Measurements from ENCODE around the gene SMURF2. TPM values are rescaled to one million over a fixed set of nuclear protein-coding genes. Genes with fewer than 3 reads are reported as not detected.

The SMURF2 gene
- polyA plus RNA-seq, 1 of the 3 experiments (the other 2 are of a cell fraction): 36.6 TPM

DNA sequence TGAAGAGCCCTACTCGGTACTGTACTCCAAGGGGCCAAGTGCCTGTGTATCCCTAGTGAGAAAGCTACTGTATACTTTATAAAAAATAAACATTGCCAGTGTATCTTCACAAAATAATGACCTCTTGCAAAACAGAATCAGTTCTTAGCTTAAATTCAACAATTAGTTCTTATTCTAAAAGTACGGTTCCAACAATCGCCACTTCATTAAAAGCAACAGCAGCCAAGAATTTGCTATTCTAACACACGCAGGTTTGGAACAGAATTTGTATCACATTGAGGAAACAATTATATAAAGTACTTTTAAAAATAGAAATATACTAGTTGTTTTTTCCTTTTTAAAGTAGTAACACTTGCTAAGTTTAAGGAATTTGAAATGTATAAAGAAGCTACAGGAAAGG lies 106.8 kb downstream of the SMURF2 start:
- Histone ChIP-seq H3K27ac (ENCODE audit: low read depth in 2 of 2, low read length in 1 of 2) (no peak overlapping the region), H3K4me3 (ENCODE audit: low read depth in 2 of 2, low read length in 1 of 2) (no peak overlapping the region), H3K9ac (no peak overlapping the region), H3K27me3 (ENCODE audit: insufficient read depth) (no peaks in the 10 kb centered on the region), H3K9me2 (no peaks in the 10 kb centered on the region), H4K20me1 (ENCODE audit: insufficient read depth) (peaks cover 6% of the 10 kb centered on the region; the same call in 1 of the 2 replicates), H3K79me2 (ENCODE audit: insufficient read depth) (peaks cover 91% of the 10 kb centered on the region), H3K4me2 (no peak overlapping the region), H3F3A (replicated peaks; ENCODE audit: insufficient read depth) (peaks cover 67% of the 10 kb centered on the region), H3K9me3 (no peaks in the 10 kb centered on the region), H3K36me3 (replicated peaks in 1 of 2; ENCODE audit: control insufficient read depth in 1 of 2, insufficient read depth in 2 of 2, low read length in 1 of 2) (peaks cover 65 to 95% of the 10 kb centered on the region in 2 experiments), H3K4me1 (ENCODE audit: control insufficient read depth in 1 of 2, insufficient read depth in 2 of 2, low read depth in 1 of 2, low read length in 1 of 2) (no peaks in the 10 kb centered on the region), H2AFZ (ENCODE audit: low read depth) (no peak overlapping the region)
- DNase-seq: no peak
- ChIA-PET POLR2A (no interaction called here), CTCF (interaction anchor here (1.2 kb wide), 1 partner anchor 17 kb away, joined by 3 read pairs; no protein-coding TSS in a partner anchor)
- TF ChIP-seq, protein P1, sequence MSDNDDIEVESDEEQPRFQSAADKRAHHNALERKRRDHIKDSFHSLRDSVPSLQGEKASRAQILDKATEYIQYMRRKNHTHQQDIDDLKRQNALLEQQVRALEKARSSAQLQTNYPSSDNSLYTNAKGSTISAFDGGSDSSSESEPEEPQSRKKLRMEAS (IDR thresholded peaks at IDR 0.05; ENCODE audit: low read depth): no peak
- TF ChIP-seq POLR2AphosphoS5 (IDR thresholded peaks at IDR 0.05; ENCODE audit: low read depth, low read length) (no peak), EP300 (IDR thresholded peaks at IDR 0.05; ENCODE audit: borderline replicate concordance in 1 of 2, low read depth in 1 of 2, low read length in 1 of 2) (no peak), CHD2 (IDR thresholded peaks at IDR 0.05; ENCODE audit: low read length, partially characterized antibody) (no peak), TCF12 (IDR thresholded peaks at IDR 0.05) (no peak)
- TF ChIP-seq, protein P2, sequence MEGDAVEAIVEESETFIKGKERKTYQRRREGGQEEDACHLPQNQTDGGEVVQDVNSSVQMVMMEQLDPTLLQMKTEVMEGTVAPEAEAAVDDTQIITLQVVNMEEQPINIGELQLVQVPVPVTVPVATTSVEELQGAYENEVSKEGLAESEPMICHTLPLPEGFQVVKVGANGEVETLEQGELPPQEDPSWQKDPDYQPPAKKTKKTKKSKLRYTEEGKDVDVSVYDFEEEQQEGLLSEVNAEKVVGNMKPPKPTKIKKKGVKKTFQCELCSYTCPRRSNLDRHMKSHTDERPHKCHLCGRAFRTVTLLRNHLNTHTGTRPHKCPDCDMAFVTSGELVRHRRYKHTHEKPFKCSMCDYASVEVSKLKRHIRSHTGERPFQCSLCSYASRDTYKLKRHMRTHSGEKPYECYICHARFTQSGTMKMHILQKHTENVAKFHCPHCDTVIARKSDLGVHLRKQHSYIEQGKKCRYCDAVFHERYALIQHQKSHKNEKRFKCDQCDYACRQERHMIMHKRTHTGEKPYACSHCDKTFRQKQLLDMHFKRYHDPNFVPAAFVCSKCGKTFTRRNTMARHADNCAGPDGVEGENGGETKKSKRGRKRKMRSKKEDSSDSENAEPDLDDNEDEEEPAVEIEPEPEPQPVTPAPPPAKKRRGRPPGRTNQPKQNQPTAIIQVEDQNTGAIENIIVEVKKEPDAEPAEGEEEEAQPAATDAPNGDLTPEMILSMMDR (IDR thresholded peaks at IDR 0.05): no peak
- WGBS (ENCODE audit: low lambda C conversion rate): 96% methylated on average over 4 of the region's 4 CpGs

DNA sequence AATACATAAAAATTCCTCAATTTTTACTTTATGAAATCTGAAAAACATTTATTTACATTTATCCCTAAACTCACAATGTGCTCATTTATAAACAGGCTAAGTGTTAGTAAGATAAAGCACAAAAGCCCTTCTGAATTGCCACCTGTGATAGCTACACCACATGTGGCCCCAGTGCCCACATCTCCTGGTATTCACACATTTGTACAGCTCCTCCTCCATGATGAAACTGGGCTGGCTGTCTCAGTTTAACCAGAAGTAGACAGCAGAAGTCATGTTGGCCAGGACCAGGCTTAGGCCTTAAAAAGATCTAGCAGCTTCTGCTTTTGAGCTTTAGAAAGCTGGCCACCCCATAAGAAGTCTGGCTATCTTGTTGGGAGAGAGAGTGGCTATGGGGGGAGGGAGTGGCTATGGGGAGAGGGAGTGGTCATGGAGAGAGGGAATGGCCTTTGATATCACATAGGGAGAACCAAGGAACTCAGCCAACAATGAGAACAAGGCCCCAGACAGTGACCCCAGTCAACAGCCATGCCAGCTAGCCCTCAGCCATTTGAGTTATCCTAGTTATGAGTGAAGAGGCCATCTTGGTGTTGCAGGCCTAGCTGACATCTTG lies 108.0 kb downstream of the SMURF2 start:
- TF ChIP-seq, protein P3, sequence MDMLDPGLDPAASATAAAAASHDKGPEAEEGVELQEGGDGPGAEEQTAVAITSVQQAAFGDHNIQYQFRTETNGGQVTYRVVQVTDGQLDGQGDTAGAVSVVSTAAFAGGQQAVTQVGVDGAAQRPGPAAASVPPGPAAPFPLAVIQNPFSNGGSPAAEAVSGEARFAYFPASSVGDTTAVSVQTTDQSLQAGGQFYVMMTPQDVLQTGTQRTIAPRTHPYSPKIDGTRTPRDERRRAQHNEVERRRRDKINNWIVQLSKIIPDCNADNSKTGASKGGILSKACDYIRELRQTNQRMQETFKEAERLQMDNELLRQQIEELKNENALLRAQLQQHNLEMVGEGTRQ (IDR thresholded peaks at IDR 0.05; ENCODE audit: borderline replicate concordance, low read depth, low read length): no peak
- TF ChIP-seq, protein P4, sequence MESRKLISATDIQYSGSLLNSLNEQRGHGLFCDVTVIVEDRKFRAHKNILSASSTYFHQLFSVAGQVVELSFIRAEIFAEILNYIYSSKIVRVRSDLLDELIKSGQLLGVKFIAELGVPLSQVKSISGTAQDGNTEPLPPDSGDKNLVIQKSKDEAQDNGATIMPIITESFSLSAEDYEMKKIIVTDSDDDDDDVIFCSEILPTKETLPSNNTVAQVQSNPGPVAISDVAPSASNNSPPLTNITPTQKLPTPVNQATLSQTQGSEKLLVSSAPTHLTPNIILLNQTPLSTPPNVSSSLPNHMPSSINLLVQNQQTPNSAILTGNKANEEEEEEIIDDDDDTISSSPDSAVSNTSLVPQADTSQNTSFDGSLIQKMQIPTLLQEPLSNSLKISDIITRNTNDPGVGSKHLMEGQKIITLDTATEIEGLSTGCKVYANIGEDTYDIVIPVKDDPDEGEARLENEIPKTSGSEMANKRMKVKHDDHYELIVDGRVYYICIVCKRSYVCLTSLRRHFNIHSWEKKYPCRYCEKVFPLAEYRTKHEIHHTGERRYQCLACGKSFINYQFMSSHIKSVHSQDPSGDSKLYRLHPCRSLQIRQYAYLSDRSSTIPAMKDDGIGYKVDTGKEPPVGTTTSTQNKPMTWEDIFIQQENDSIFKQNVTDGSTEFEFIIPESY (IDR thresholded peaks at IDR 0.05; ENCODE audit: borderline replicate concordance, low read depth): no peak
- no peak for TF ChIP-seq RAD21 (IDR thresholded peaks at IDR 0.05; ENCODE audit: low read length)
- no peak for TF ChIP-seq SIN3A (IDR thresholded peaks at IDR 0.05; ENCODE audit: borderline replicate concordance, low read depth, low read length)
- TF ChIP-seq NRF1 (IDR thresholded peaks at IDR 0.05; ENCODE audit: low read depth, low read length): no peak
- TF ChIP-seq MXI1 (IDR thresholded peaks at IDR 0.05; ENCODE audit: low read depth, low read length): no peak
- Histone ChIP-seq H3K4me3 (ENCODE audit: low read depth in 2 of 2, low read length in 1 of 2) (no peak overlapping the region), H2AFZ (ENCODE audit: low read depth) (no peak overlapping the region), H3K4me1 (ENCODE audit: control insufficient read depth in 1 of 2, insufficient read depth in 2 of 2, low read depth in 1 of 2, low read length in 1 of 2) (no peaks in the 10 kb centered on the region), H3K27ac (ENCODE audit: low read depth in 2 of 2, low read length in 1 of 2) (no peak overlapping the region), H3F3A (replicated peaks; ENCODE audit: insufficient read depth) (peaks cover 73% of the 10 kb centered on the region), H4K20me1 (ENCODE audit: insufficient read depth) (peaks cover 6% of the 10 kb centered on the region; the same call in 1 of the 2 replicates), H3K9me2 (no peaks in the 10 kb centered on the region), H3K9me3 (no peaks in the 10 kb centered on the region), H3K36me3 (replicated peaks in 1 of 2; ENCODE audit: control insufficient read depth in 1 of 2, insufficient read depth in 2 of 2, low read length in 1 of 2) (peaks cover 67 to 100% of the 10 kb centered on the region in 2 experiments), H3K9ac (no peak overlapping the region), H3K27me3 (ENCODE audit: insufficient read depth) (no peaks in the 10 kb centered on the region), H3K79me2 (ENCODE audit: insufficient read depth) (peaks cover 93% of the 10 kb centered on the region), H3K4me2 (no peak overlapping the region)
- no peak for DNase-seq
- ChIA-PET CTCF (interaction anchor here (1.0 to 1.3 kb wide), 3 partner anchors 10 to 23 kb away, joined by 3 read pairs; no protein-coding TSS in a partner anchor), POLR2A (interaction anchor here (0.6 to 0.9 kb wide), 2 partner anchors 47 to 107 kb away, joined by 3 read pairs; partner anchors contain the start of gene CEP95)
